RWPE2 (cell line): ENCODE measurements around the gene PLCB1.

ENCODE experiments used
- ATAC-seq: fragments of 200-7000 bp; cut with Tn5 transposase; 3 replicates; pipeline ENCODE4 v1.9.1; 2021; ENCODE audit warnings: low read depth
- DNase-seq: peaks from one replicate; pipeline ENCODE4 v3.0.0-alpha.2; 2020; ENCODE audit warnings: low spot score
- H3K27ac ChIP-seq: fragments of 450-650 bp; 2 replicates; pipeline ENCODE4 v1.5.1; 2017; ENCODE audit warnings: mild to moderate bottlenecking; ENCODE audit not compliant: poor library complexity, severe bottlenecking
- H3K27me3 ChIP-seq: fragments of 250-450 bp; sonication (Bioruptor Pico); 2 replicates; pipeline ENCODE4 v1.5.1; 2021; ENCODE audit warnings: mild to moderate bottlenecking, moderate library complexity; ENCODE audit not compliant: insufficient read depth, poor library complexity, severe bottlenecking
- H3K36me3 ChIP-seq: fragments of 250-450 bp; sonication (Bioruptor Pico); 2 replicates; pipeline ENCODE4 v1.5.1; 2020; ENCODE audit warnings: low read depth, mild to moderate bottlenecking, moderate library complexity
- H3K4me1 ChIP-seq: fragments of 250-450 bp; sonication (Bioruptor Pico); 2 replicates; pipeline ENCODE4 v1.5.1; 2021; ENCODE audit warnings: mild to moderate bottlenecking, moderate library complexity; ENCODE audit not compliant: insufficient read depth, poor library complexity, severe bottlenecking
- H3K4me3 ChIP-seq: fragments of 250-450 bp; sonication (Bioruptor Pico); 2 replicates; pipeline ENCODE4 v1.5.1; 2021; ENCODE audit warnings: mild to moderate bottlenecking, moderate library complexity; ENCODE audit not compliant: severe bottlenecking
- H3K9me3 ChIP-seq: fragments of 250-450 bp; sonication (Bioruptor Pico); 2 replicates; pipeline ENCODE4 v1.5.1; 2021; ENCODE audit warnings: mild to moderate bottlenecking, moderate library complexity; ENCODE audit not compliant: severe bottlenecking
- CTCF ChIP-seq: fragments of 450-650 bp; IDR thresholded peaks from one replicate; pipeline ENCODE4 v1.5.1; 2017; ENCODE audit warnings: mild to moderate bottlenecking, moderate library complexity; ENCODE audit not compliant: poor library complexity, severe bottlenecking

Gene PLCB1

DNA sequence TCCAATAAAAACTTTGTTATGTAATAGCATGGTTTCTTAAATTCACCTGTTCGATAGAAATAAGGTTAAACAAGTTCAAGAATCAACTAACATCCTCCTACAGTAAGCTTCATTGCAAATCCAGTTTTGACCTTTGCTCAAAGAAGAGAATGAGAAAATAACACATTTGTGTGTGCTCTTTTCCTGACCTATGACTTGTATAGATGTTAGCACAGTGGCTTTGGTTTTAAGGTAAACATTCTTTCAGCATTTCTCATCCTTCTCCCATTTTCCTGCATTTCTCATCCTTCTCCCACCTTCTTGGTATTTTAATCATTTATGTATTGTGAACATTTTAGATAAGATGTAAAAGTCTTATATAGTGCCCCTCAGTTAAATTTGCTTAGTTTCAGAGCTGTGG is 73.9 kb downstream of the PLCB1 start:
- Histone ChIP-seq H3K4me3 (no peak overlapping the region), H3K27ac (no peak overlapping the region), H3K9me3 (no peaks in the 10 kb centered on the region), H3K4me1 (no peaks in the 10 kb centered on the region), H3K27me3 (no peaks in the 10 kb centered on the region), H3K36me3 (no peaks in the 10 kb centered on the region)
- DNase-seq (no peak), ATAC-seq (no peak)
- no peak for TF ChIP-seq CTCF

GRCh38 chr20:8208226-8208625 is 76.2 kb downstream of the PLCB1 start:
- H3K27ac ChIP-seq = no peak overlapping the region
- H3K4me3 ChIP-seq = no peak overlapping the region
- H3K4me1 ChIP-seq = no peaks in the 10 kb centered on the region
- ATAC-seq = no peak
- no peak for TF ChIP-seq CTCF
- no peaks in the 10 kb centered on the region for H3K36me3 ChIP-seq
- no peaks in the 10 kb centered on the region for H3K27me3 ChIP-seq
- H3K9me3 ChIP-seq = no peaks in the 10 kb centered on the region
- no peak for DNase-seq

DNA sequence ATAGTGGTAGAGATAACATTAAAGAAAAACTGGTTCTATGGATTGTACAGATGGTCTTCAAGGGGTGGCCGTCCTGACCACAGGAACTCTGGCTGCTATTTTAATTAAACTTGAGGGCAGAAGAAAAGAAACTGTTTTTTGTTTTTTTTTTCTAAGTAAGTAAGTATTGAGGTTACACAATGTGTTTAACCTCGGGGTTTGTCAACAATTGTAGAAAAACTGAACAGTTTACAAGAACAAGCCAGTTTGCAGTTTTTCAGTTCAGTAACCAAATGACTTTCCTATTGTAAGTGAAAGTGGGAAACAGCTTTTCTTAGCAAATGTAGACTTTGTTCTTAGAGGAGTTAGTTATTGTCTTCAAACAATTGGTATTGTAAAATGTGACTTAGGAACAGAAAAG is 77.0 kb downstream of the PLCB1 start:
- DNase-seq = no peak
- no peak overlapping the region for H3K27ac ChIP-seq
- no peaks in the 10 kb centered on the region for H3K36me3 ChIP-seq
- H3K9me3 ChIP-seq = no peaks in the 10 kb centered on the region
- no peaks in the 10 kb centered on the region for H3K4me1 ChIP-seq
- H3K27me3 ChIP-seq = no peaks in the 10 kb centered on the region
- H3K4me3 ChIP-seq = no peak overlapping the region
- ATAC-seq = no peak
- no peak for TF ChIP-seq CTCF

GRCh38 chr20:8210749-8211148 is 78.7 kb downstream of the PLCB1 start:
- no peaks in the 10 kb centered on the region for H3K9me3 ChIP-seq
- no peaks in the 10 kb centered on the region for H3K36me3 ChIP-seq
- no peak for ATAC-seq
- H3K4me3 ChIP-seq = no peak overlapping the region
- no peaks in the 10 kb centered on the region for H3K27me3 ChIP-seq
- no peak for TF ChIP-seq CTCF
- no peaks in the 10 kb centered on the region for H3K4me1 ChIP-seq
- no peak overlapping the region for H3K27ac ChIP-seq
- no peak for DNase-seq

- TF ChIP-seq CTCF = no peak
- ATAC-seq = no peak
- Histone ChIP-seq H3K27me3 (no peaks in the 10 kb centered on the region), H3K27ac (no peak overlapping the region), H3K36me3 (no peaks in the 10 kb centered on the region), H3K4me3 (no peak overlapping the region), H3K9me3 (no peaks in the 10 kb centered on the region), H3K4me1 (no peaks in the 10 kb centered on the region)
- no peak for DNase-seq
These were observed 80.2 kb downstream of the PLCB1 start for GRCh38 chr20:8212286-8212685.
